Measurements from ENCODE around the gene GNB1L. TPM values are rescaled to one million over a fixed set of nuclear protein-coding genes. Genes with fewer than 3 reads are reported as not detected.

Gene GNB1L
- total and polyA plus RNA-seq, 9 of the 15 experiments (the other 6 are each of a cell fraction or from before 2014, with no cell fraction given) = 0.56 to 50.5 (median 10.2) TPM

DNA sequence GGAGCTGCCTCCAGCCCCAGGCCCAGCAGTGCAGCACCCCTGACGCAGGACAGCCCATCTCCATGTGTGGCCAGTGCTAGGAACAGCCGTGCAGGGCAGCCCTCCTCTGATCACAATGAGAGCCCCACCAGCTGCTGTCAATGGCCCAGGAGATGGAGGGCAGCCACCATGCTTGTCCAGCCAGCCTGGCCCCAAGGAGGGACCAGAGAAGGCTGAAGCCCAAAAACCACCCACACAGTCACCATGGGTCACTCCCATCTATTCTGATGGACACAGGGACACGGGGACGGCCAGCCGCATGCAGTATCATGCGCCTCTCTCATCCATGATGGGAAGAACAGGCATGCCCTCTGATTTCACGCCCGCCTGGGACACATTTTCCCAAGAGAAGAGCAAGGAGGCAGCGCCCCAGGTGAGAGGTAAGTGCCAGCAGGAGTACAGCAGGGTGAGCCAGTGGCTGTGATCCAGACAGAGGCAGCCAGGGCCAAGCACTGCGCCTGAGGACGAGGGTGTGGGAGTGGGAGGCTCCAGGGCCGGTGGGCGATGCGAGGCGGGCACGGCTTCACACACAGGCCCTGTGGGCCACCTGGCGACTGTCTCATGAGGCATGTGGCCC lies 33.6 kb upstream of the GNB1L start:
- H3K9me3 ChIP-seq (replicated peaks; ENCODE audit: control insufficient read depth, insufficient read depth, low read depth, low read length) = no peaks in the 10 kb centered on the region
- DNase-seq (ENCODE audit: extremely low read depth in 1 of 4, low spot score in 3 of 4) (no peak), FAIRE-seq (no peak), ATAC-seq (no peak)
- no peak overlapping the region for H2AFZ ChIP-seq (ENCODE audit: low read depth, low read length)
- ChIA-PET POLR2A (interaction anchor here (0.5 to 11.1 kb wide), 10 partner anchors 10 to 239 kb away, joined by 3 to 141 read pairs (median 6); no protein-coding TSS in a partner anchor), CTCF (ENCODE audit: low intra/inter-chr PET ratio) (no interaction called here)
- H3K79me2 ChIP-seq (ENCODE audit: control insufficient read depth, insufficient read depth, low read length) = no peaks in the 10 kb centered on the region
- no peak overlapping the region for H3K4me2 ChIP-seq (ENCODE audit: insufficient read depth, low read length)
- peaks cover 24 to 73% of the 10 kb centered on the region in 2 experiments for H3K4me1 ChIP-seq (replicated peaks in 1 of 2; ENCODE audit: control insufficient read depth in 2 of 2, insufficient read depth in 2 of 2, low read length in 2 of 2)
- H4K20me1 ChIP-seq (replicated peaks; ENCODE audit: control insufficient read depth, insufficient read depth, low read length) = peaks cover 28% of the 10 kb centered on the region
- H3K27me3 ChIP-seq (ENCODE audit: control insufficient read depth in 2 of 2, insufficient read depth in 2 of 2, low read length in 2 of 2) = no peaks in the 10 kb centered on the region
- peaks cover 10% of the 10 kb centered on the region for H3K9me1 ChIP-seq (ENCODE audit: control insufficient read depth, insufficient read depth, low read length)
- H3K36me3 ChIP-seq (ENCODE audit: control insufficient read depth, insufficient read depth, low read length) = no peaks in the 10 kb centered on the region
- H3K27ac ChIP-seq (ENCODE audit: extremely low read depth, low read depth, low read length) = no peak overlapping the region
- in situ Hi-C loops (cut with MboI) (no loop called here), intact Hi-C loops (cut with micrococcal nuclease) (no loop called here)
- H3K9ac ChIP-seq (ENCODE audit: insufficient read depth in 1 of 2, low read depth in 2 of 2, low read length in 2 of 2) = peak overlapping the region in 1 of 2 experiments; percentile 57; a peak in 1 of 4 replicates
- WGBS (ENCODE audit: insufficient coverage, low coverage, missing lambda C conversion rate) = 74% methylated on average over 17 of the region's 17 CpGs
- H3K4me3 ChIP-seq = no peak overlapping the region
- no TSS peak for BruUV-seq (replicated peaks)
- TF ChIP-seq GTF2A2 (tag; IDR thresholded peaks at IDR 0.05) (no peak), ZNF431 (CRISPR knock-in tag; IDR thresholded peaks at IDR 0.05) (no peak), MEF2A (IDR thresholded peaks at IDR 0.05; ENCODE audit: control insufficient read depth, low read depth, low read length) (no peak), ZNF75A (CRISPR knock-in tag; IDR thresholded peaks at IDR 0.05) (no peak), ZNF217 (CRISPR knock-in tag; IDR thresholded peaks at IDR 0.05) (no peak), ZNF589 (CRISPR knock-in tag; IDR thresholded peaks at IDR 0.05; ENCODE audit: low read depth) (no peak), MCM5 (IDR thresholded peaks at IDR 0.05; ENCODE audit: low read depth) (no peak), CBX3 (IDR thresholded peaks at IDR 0.05; ENCODE audit: borderline replicate concordance in 1 of 2, low read length in 2 of 2) (peak in 1 of 2 experiments; percentile 45; a peak in 1 of 3 replicates), NBN (IDR thresholded peaks at IDR 0.05; ENCODE audit: low read depth) (no peak), HDAC8 (tag; IDR thresholded peaks at IDR 0.05) (no peak), CCNT2 (IDR thresholded peaks at IDR 0.05; ENCODE audit: borderline replicate concordance, extremely low read depth, insufficient read length, low read depth, low read length) (peak; percentile 34), ZNF212 (CRISPR knock-in tag; IDR thresholded peaks at IDR 0.05) (no peak), CBFA2T2 (conservative IDR thresholded peaks at IDR 0.05) (no peak), TAF15 (IDR thresholded peaks at IDR 0.05; ENCODE audit: low read depth, low read length) (0 out of 2 replicates have a peak, but pooled peaks have one; percentile 11), POLR2AphosphoS2 (IDR thresholded peaks at IDR 0.05; ENCODE audit: low read length) (peak; percentile 65; the same call in 1 of the 2 replicates), RBM25 (IDR thresholded peaks at IDR 0.05; ENCODE audit: low read depth, low read length, severe bottlenecking) (no peak), ILF3 (IDR thresholded peaks at IDR 0.05; ENCODE audit: borderline replicate concordance) (no peak)
- TF ChIP-seq, protein P1, sequence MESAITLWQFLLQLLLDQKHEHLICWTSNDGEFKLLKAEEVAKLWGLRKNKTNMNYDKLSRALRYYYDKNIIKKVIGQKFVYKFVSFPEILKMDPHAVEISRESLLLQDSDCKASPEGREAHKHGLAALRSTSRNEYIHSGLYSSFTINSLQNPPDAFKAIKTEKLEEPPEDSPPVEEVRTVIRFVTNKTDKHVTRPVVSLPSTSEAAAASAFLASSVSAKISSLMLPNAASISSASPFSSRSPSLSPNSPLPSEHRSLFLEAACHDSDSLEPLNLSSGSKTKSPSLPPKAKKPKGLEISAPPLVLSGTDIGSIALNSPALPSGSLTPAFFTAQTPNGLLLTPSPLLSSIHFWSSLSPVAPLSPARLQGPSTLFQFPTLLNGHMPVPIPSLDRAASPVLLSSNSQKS (CRISPR knock-in tag; IDR thresholded peaks at IDR 0.05) = no peak
- TF ChIP-seq, protein P2, sequence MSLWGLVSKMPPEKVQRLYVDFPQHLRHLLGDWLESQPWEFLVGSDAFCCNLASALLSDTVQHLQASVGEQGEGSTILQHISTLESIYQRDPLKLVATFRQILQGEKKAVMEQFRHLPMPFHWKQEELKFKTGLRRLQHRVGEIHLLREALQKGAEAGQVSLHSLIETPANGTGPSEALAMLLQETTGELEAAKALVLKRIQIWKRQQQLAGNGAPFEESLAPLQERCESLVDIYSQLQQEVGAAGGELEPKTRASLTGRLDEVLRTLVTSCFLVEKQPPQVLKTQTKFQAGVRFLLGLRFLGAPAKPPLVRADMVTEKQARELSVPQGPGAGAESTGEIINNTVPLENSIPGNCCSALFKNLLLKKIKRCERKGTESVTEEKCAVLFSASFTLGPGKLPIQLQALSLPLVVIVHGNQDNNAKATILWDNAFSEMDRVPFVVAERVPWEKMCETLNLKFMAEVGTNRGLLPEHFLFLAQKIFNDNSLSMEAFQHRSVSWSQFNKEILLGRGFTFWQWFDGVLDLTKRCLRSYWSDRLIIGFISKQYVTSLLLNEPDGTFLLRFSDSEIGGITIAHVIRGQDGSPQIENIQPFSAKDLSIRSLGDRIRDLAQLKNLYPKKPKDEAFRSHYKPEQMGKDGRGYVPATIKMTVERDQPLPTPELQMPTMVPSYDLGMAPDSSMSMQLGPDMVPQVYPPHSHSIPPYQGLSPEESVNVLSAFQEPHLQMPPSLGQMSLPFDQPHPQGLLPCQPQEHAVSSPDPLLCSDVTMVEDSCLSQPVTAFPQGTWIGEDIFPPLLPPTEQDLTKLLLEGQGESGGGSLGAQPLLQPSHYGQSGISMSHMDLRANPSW (CRISPR knock-in tag; IDR thresholded peaks at IDR 0.05) = 0 out of 2 replicates have a peak, but pooled peaks have one; percentile 12
